ENCODE data around the gene KNSTRN. TPM values are rescaled to one million over a fixed set of nuclear protein-coding genes. Genes with fewer than 3 reads are reported as not detected.

Gene KNSTRN
- total RNA-seq, 5 donors from 2014 or later (not counting 1 experiment from before 2014, with no cell fraction given) = 3.8 to 8.0 (median 6.2) TPM

DNA sequence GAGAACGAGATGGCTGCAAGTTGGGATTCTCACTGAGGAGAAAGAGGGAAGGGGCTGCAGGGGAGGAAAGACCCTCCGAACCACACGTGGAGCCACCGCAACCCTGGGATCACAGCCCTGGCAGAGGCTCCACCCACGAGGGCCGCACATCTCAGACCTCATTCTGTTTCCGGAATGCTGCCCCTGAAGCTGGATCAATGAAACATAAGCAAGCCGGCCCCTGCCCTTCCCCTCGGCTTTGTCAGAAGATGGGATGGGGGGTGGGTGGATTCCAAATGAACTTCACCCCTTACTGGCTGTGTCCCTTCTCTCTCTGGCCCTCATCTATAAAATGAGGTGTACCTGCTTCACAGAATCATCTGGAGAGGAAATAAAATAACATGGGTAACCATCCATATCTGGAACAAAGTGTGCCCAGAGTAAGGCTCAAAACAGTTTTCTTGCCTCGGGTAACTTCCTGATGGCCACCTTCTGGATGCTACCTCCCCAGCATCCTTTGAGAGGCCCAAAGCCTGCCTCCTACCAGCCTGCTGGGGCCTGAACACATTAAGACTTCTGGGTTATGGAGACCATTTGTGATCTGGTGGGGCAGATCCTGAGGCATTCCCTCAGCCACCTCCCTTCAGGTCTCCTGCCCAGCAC, 37.2 kb upstream of the KNSTRN start:
- Mint-ChIP-seq H3K36me3 (no peaks in the 10 kb centered on the region), H3K27ac (no peak overlapping the region), H3K9me3 (no peaks in the 10 kb centered on the region), H3K4me3 (no peak overlapping the region), H3K27me3 (no peaks in the 10 kb centered on the region), H3K4me1 (peaks cover 0 to 6% (median 0%) of the 10 kb centered on the region in 3 donors)
- no peak overlapping the region for H3K4me3 ChIP-seq (ENCODE audit: control insufficient read depth in 1 of 2, extremely low read depth in 1 of 2, low read length in 1 of 2)
- H3K27me3 ChIP-seq (replicated peaks in 1 of 2; ENCODE audit: control insufficient read depth in 2 of 2, extremely low read depth in 1 of 2, insufficient read depth in 2 of 2, low read length in 1 of 2) = peaks cover 0 to 18% of the 10 kb centered on the region in 2 experiments
- POLR2A ChIA-PET = no interaction called here
- peaks cover 0 to 7% of the 10 kb centered on the region in 2 experiments for H3K4me1 ChIP-seq (ENCODE audit: control insufficient read depth in 1 of 2, extremely low read depth in 1 of 2, insufficient read depth in 2 of 2, low read length in 2 of 2)
- ATAC-seq (replicated peaks in 1 of 4) (no peak), DNase-seq (no peak)
- 82% methylated on average over 5 of the region's 10 CpGs for WGBS (ENCODE audit: insufficient coverage)
- CTCF ChIA-PET = interaction anchor here (0.6 to 2.8 kb wide), 7 partner anchors 10 to 78 kb away, joined by 3 to 14 read pairs (median 4); no protein-coding TSS in a partner anchor
- no peak overlapping the region for H3K27ac ChIP-seq (ENCODE audit: low read length)
- no peaks in the 10 kb centered on the region for H3K9me3 ChIP-seq
- H3K36me3 ChIP-seq (ENCODE audit: control insufficient read depth in 2 of 2, extremely low read depth in 1 of 2, insufficient read depth in 1 of 2, low read length in 1 of 2) = no peaks in the 10 kb centered on the region

DNA sequence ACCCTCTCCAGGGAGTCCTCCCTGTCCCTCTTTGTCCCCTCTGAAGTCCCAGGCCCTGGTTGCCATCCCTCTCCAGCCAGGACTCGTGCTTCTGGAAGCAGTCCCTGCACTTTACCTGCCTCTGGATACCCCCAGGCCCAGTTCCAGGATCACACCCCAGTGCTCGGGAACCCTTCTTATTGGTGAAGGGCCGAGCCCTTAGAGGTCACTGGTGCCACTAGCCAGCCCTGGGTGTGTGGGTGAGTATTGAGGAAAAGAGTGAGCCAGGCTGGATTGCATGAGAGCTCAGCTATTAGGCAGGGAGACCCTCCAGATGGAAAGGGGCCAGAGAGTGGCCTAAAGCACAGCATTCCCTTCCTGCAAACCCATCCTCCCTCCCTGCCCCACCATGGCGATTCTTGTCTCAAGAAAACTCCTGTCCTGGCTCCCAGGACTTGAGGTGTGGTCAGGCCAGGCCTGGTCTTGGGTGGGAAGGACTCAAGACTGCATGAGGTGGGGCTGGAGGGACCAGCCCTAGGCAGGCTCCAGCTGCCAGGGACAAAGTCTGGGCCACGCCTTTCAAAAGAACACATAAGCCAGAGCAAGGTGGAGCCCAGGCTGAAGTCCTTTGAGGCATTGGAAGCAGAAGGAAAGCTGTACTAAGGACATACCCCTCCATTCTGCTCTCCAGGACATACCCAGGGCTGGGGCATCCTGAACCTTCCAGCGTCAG, 36.5 kb upstream of the KNSTRN start:
- peaks cover 0 to 6% (median 0%) of the 10 kb centered on the region in 3 donors for H3K4me1 Mint-ChIP-seq
- H3K4me3 Mint-ChIP-seq = no peak overlapping the region
- DNase-seq (no peak), ATAC-seq (replicated peaks in 1 of 4) (no peak)
- H3K27me3 ChIP-seq (replicated peaks in 1 of 2; ENCODE audit: control insufficient read depth in 2 of 2, extremely low read depth in 1 of 2, insufficient read depth in 2 of 2, low read length in 1 of 2) = peaks cover 0 to 18% of the 10 kb centered on the region in 2 experiments
- no peaks in the 10 kb centered on the region for H3K36me3 Mint-ChIP-seq
- no peak overlapping the region for H3K4me3 ChIP-seq (ENCODE audit: control insufficient read depth in 1 of 2, extremely low read depth in 1 of 2, low read length in 1 of 2)
- no peak overlapping the region for H3K27ac ChIP-seq (ENCODE audit: low read length)
- H3K9me3 Mint-ChIP-seq = no peaks in the 10 kb centered on the region
- 92% methylated on average over 2 of the region's 6 CpGs for whole genome bisulfite sequencing (ENCODE audit: insufficient coverage)
- H3K36me3 ChIP-seq (ENCODE audit: control insufficient read depth in 2 of 2, extremely low read depth in 1 of 2, insufficient read depth in 1 of 2, low read length in 1 of 2) = no peaks in the 10 kb centered on the region
- CTCF ChIA-PET = interaction anchor here in 1 of 2 donors (1.6 kb wide), 1 partner anchor 9 kb away, joined by 5 read pairs; no protein-coding TSS in a partner anchor
- H3K27me3 Mint-ChIP-seq = no peaks in the 10 kb centered on the region
- POLR2A ChIA-PET = no interaction called here
- no peaks in the 10 kb centered on the region for H3K9me3 ChIP-seq
- peaks cover 0 to 7% of the 10 kb centered on the region in 2 experiments for H3K4me1 ChIP-seq (ENCODE audit: control insufficient read depth in 1 of 2, extremely low read depth in 1 of 2, insufficient read depth in 2 of 2, low read length in 2 of 2)
- H3K27ac Mint-ChIP-seq = no peak overlapping the region

- Mint-ChIP-seq H3K36me3 (no peaks in the 10 kb centered on the region), H3K27ac (peak overlapping the region in 1 of 2 donors; percentile 15), H3K9me3 (no peaks in the 10 kb centered on the region), H3K4me1 (peaks cover 0 to 6% (median 0%) of the 10 kb centered on the region in 3 donors), H3K4me3 (no peak overlapping the region), H3K27me3 (no peaks in the 10 kb centered on the region)
- no peak overlapping the region for H3K4me3 ChIP-seq (ENCODE audit: control insufficient read depth in 1 of 2, extremely low read depth in 1 of 2, low read length in 1 of 2)
- no peaks in the 10 kb centered on the region for H3K36me3 ChIP-seq (ENCODE audit: control insufficient read depth in 2 of 2, extremely low read depth in 1 of 2, insufficient read depth in 1 of 2, low read length in 1 of 2)
- POLR2A ChIA-PET = no interaction called here
- CTCF ChIA-PET = interaction anchor here in 1 of 2 donors (0.8 to 1.6 kb wide), 2 partner anchors 8 to 9 kb away, joined by 3 to 5 read pairs; no protein-coding TSS in a partner anchor
- H3K27ac ChIP-seq (ENCODE audit: low read length) = no peak overlapping the region
- peaks cover 0 to 7% of the 10 kb centered on the region in 2 experiments for H3K4me1 ChIP-seq (ENCODE audit: control insufficient read depth in 1 of 2, extremely low read depth in 1 of 2, insufficient read depth in 2 of 2, low read length in 2 of 2)
- H3K27me3 ChIP-seq (replicated peaks in 1 of 2; ENCODE audit: control insufficient read depth in 2 of 2, extremely low read depth in 1 of 2, insufficient read depth in 2 of 2, low read length in 1 of 2) = peaks cover 0 to 18% of the 10 kb centered on the region in 2 experiments
- no peaks in the 10 kb centered on the region for H3K9me3 ChIP-seq
- DNase-seq = no peak
- 89% methylated on average over 15 of the region's 15 CpGs for WGBS (ENCODE audit: insufficient coverage)
- no peak for ATAC-seq (replicated peaks in 1 of 4)
Observed at GRCh38 chr15:40346579-40347558, 35.7 kb upstream of the KNSTRN start.

GRCh38 chr15:40347559-40348473, 34.7 kb upstream of the KNSTRN start:
- Mint-ChIP-seq H3K4me1 (peaks cover 0 to 6% (median 0%) of the 10 kb centered on the region in 3 donors), H3K27me3 (no peaks in the 10 kb centered on the region), H3K4me3 (no peak overlapping the region), H3K9me3 (no peaks in the 10 kb centered on the region), H3K27ac (no peak overlapping the region), H3K36me3 (no peaks in the 10 kb centered on the region)
- ChIA-PET CTCF (interaction anchor here in 1 of 2 donors (0.6 kb wide), 1 partner anchor 74 kb away, joined by 3 read pairs; no protein-coding TSS in a partner anchor), POLR2A (no interaction called here)
- Histone ChIP-seq H3K4me3 (ENCODE audit: control insufficient read depth in 1 of 2, extremely low read depth in 1 of 2, low read length in 1 of 2) (no peak overlapping the region), H3K4me1 (ENCODE audit: control insufficient read depth in 1 of 2, extremely low read depth in 1 of 2, insufficient read depth in 2 of 2, low read length in 2 of 2) (peaks cover 0 to 7% of the 10 kb centered on the region in 2 experiments), H3K27me3 (replicated peaks in 1 of 2; ENCODE audit: control insufficient read depth in 2 of 2, extremely low read depth in 1 of 2, insufficient read depth in 2 of 2, low read length in 1 of 2) (peaks cover 0 to 18% of the 10 kb centered on the region in 2 experiments), H3K9me3 (no peaks in the 10 kb centered on the region), H3K36me3 (ENCODE audit: control insufficient read depth in 2 of 2, extremely low read depth in 1 of 2, insufficient read depth in 1 of 2, low read length in 1 of 2) (no peaks in the 10 kb centered on the region), H3K27ac (ENCODE audit: low read length) (no peak overlapping the region)
- WGBS (ENCODE audit: insufficient coverage) = 92% methylated on average over 11 of the region's 11 CpGs
- DNase-seq = no peak
- no peak for ATAC-seq (replicated peaks in 1 of 4)

GRCh38 chr15:40348474-40348870, 34.0 kb upstream of the KNSTRN start:
- 74% methylated on average over 5 of the region's 5 CpGs for WGBS (ENCODE audit: insufficient coverage)
- Histone ChIP-seq H3K4me1 (ENCODE audit: control insufficient read depth in 1 of 2, extremely low read depth in 1 of 2, insufficient read depth in 2 of 2, low read length in 2 of 2) (peaks cover 0 to 7% of the 10 kb centered on the region in 2 experiments), H3K36me3 (ENCODE audit: control insufficient read depth in 2 of 2, extremely low read depth in 1 of 2, insufficient read depth in 1 of 2, low read length in 1 of 2) (no peaks in the 10 kb centered on the region), H3K27ac (ENCODE audit: low read length) (no peak overlapping the region), H3K9me3 (no peaks in the 10 kb centered on the region), H3K27me3 (replicated peaks in 1 of 2; ENCODE audit: control insufficient read depth in 2 of 2, extremely low read depth in 1 of 2, insufficient read depth in 2 of 2, low read length in 1 of 2) (peaks cover 0 to 20% of the 10 kb centered on the region in 2 experiments), H3K4me3 (ENCODE audit: control insufficient read depth in 1 of 2, extremely low read depth in 1 of 2, low read length in 1 of 2) (no peak overlapping the region)
- ATAC-seq (replicated peaks in 1 of 4) (no peak), DNase-seq (no peak)
- Mint-ChIP-seq H3K27me3 (no peaks in the 10 kb centered on the region), H3K36me3 (no peaks in the 10 kb centered on the region), H3K4me3 (no peak overlapping the region), H3K9me3 (no peaks in the 10 kb centered on the region), H3K4me1 (peaks cover 0 to 6% (median 0%) of the 10 kb centered on the region in 3 donors), H3K27ac (no peak overlapping the region)
- ChIA-PET CTCF (interaction anchor here in 1 of 2 donors (0.6 kb wide), 1 partner anchor 74 kb away, joined by 3 read pairs; no protein-coding TSS in a partner anchor), POLR2A (no interaction called here)
